IMR-90 (cell line): Measurements from ENCODE around the gene KLHL33. TPM values are rescaled to one million over a fixed set of nuclear protein-coding genes. Genes with fewer than 3 reads are reported as not detected.

ENCODE experiments used
- ATAC-seq: fragments of 200-7000 bp; cut with Tn5 transposase; 2 replicates; pipeline ENCODE4 v1.9.1; 2020; ENCODE audit warnings: low read depth, mild to moderate bottlenecking, moderate library complexity
- BruUV-seq: library from RNA; stranded (reverse); fragments of 400-500 nt; replicated peaks from 2 replicates; lab custom pipeline; 2021; lab: Mats Ljungman, UMichigan
- CTCF ChIA-PET: fragments of 300-600 bp; formaldehyde crosslinking; extraction: SDS; loops from one replicate; lab custom pipeline; 2021; ENCODE audit warnings: antibody characterized with exemption; lab: Yijun Ruan, JAX
- POLR2A ChIA-PET: fragments of 300-600 bp; sonication (Branson Sonifier 250); formaldehyde crosslinking; loops from one replicate; lab custom pipeline; 2022; ENCODE audit warnings: antibody characterized with exemption; ENCODE audit not compliant: unreplicated experiment; lab: Charles Lee
- DNase-seq: peaks from one replicate; pipeline ENCODE4 v3.0.0; 2013
- H2AFZ ChIP-seq: replicated peaks from 2 replicates; pipeline ENCODE3; 2013; ENCODE audit warnings: low read length, mild to moderate bottlenecking; ENCODE audit not compliant: poor library complexity
- H2AK5ac ChIP-seq: 2 replicates; pipeline ENCODE4 v1.6.1; 2013; ENCODE audit warnings: low read depth, low read length, inconsistent platforms
- H2AK9ac ChIP-seq: replicated peaks from 2 replicates; pipeline ENCODE3; 2013; ENCODE audit warnings: mild to moderate bottlenecking, low read depth, low read length, moderate library complexity; ENCODE audit not compliant: poor library complexity
- H2BK120ac ChIP-seq: 2 replicates; pipeline ENCODE4 v1.6.1; 2013; ENCODE audit warnings: low read depth, low read length, inconsistent platforms
- H2BK15ac ChIP-seq: 3 replicates; pipeline ENCODE4 v1.6.1; 2013; ENCODE audit warnings: low read depth, low read length, inconsistent platforms
- H2BK20ac ChIP-seq: 2 replicates; pipeline ENCODE4 v1.6.1; 2013; ENCODE audit warnings: low read depth, mild to moderate bottlenecking, inconsistent platforms, low read length, moderate library complexity
- H2BK5ac ChIP-seq: 2 replicates; pipeline ENCODE4 v1.6.1; 2013; ENCODE audit warnings: mild to moderate bottlenecking, low read depth, low read length, inconsistent platforms; ENCODE audit not compliant: poor library complexity, severe bottlenecking
- H3K14ac ChIP-seq: replicated peaks from 2 replicates; pipeline ENCODE4 v1.6.1; 2013; ENCODE audit warnings: low read depth, low read length, inconsistent platforms
- H3K18ac ChIP-seq: 2 replicates; pipeline ENCODE4 v1.6.1; 2013; ENCODE audit warnings: low read depth, low read length, control low read depth
- H3K23ac ChIP-seq: 2 replicates; pipeline ENCODE4 v1.6.1; 2013; ENCODE audit warnings: low read depth, low read length, inconsistent platforms
- H3K27ac ChIP-seq: 2 replicates; pipeline ENCODE4 v1.5.1; 2013; ENCODE audit warnings: mild to moderate bottlenecking, control low read depth, low read length; ENCODE audit not compliant: insufficient read depth
- H3K27me3 ChIP-seq: 2 replicates; pipeline ENCODE4 v1.6.1; 2013; ENCODE audit warnings: low read length; ENCODE audit not compliant: control insufficient read depth, insufficient read depth
- H3K36me3 ChIP-seq: 2 replicates; pipeline ENCODE4 v1.6.1; 2013; ENCODE audit warnings: low read length, mixed read lengths; ENCODE audit not compliant: control insufficient read depth, insufficient read depth
- H3K4ac ChIP-seq: 2 replicates; pipeline ENCODE4 v1.6.1; 2013; ENCODE audit warnings: low read depth, low read length, inconsistent platforms
- H3K4me1 ChIP-seq: 2 replicates; pipeline ENCODE4 v1.6.1; 2013; ENCODE audit warnings: low read length, mixed read lengths; ENCODE audit not compliant: control insufficient read depth, insufficient read depth
- H3K4me2 ChIP-seq: 2 replicates; pipeline ENCODE4 v1.6.1; 2013; ENCODE audit warnings: low read depth, mild to moderate bottlenecking, control low read depth, low read length, moderate library complexity
- H3K4me3 ChIP-seq: 2 replicates; pipeline ENCODE4 v1.5.1; 2013; ENCODE audit warnings: low read depth, mild to moderate bottlenecking, control low read depth, low read length, moderate library complexity; ENCODE audit not compliant: insufficient read depth
- H3K56ac ChIP-seq: 2 replicates; pipeline ENCODE4 v1.6.1; 2013; ENCODE audit warnings: low read length, inconsistent platforms; ENCODE audit not compliant: insufficient read depth; ENCODE audit errors: extremely low read depth
- H3K79me1 ChIP-seq, 2 experiments: 2 replicates each; pipeline ENCODE4 v1.6.1; 2013; ENCODE audit warnings: low read length in 2 of 2, inconsistent platforms in 1 of 2, low read depth in 1 of 2
- H3K9ac ChIP-seq: 2 replicates; pipeline ENCODE4 v1.6.1; 2013; ENCODE audit warnings: low read depth, low read length, control low read depth
- H3K9me1 ChIP-seq: 2 replicates; pipeline ENCODE4 v1.6.1; 2013; ENCODE audit warnings: low read length, inconsistent platforms; ENCODE audit not compliant: insufficient read depth
- H3K9me3 ChIP-seq: 2 replicates; pipeline ENCODE4 v1.6.1; 2013; ENCODE audit warnings: low read length; ENCODE audit not compliant: control insufficient read depth, insufficient read depth
- H4K20me1 ChIP-seq: 2 replicates; pipeline ENCODE4 v1.6.1; 2013; ENCODE audit warnings: low read length, inconsistent platforms; ENCODE audit not compliant: insufficient read depth
- H4K5ac ChIP-seq: 2 replicates; pipeline ENCODE4 v1.6.1; 2013; ENCODE audit warnings: mild to moderate bottlenecking, low read depth, low read length, control low read depth
- H4K8ac ChIP-seq, 2 experiments: 2 replicates each; pipeline ENCODE4 v1.6.1; 2013; ENCODE audit warnings: low read depth in 2 of 2, low read length in 2 of 2, control low read depth in 1 of 2, inconsistent platforms in 1 of 2
- H4K91ac ChIP-seq: 2 replicates; pipeline ENCODE4 v1.6.1; 2013; ENCODE audit warnings: low read depth, low read length, inconsistent platforms; ENCODE audit not compliant: insufficient read depth
- BHLHE40 ChIP-seq: fragments of 150-350 bp; IDR thresholded peaks from 2 replicates; pipeline ENCODE4 v1.6.1; 2016; ENCODE audit warnings: mild to moderate bottlenecking, low read depth, low read length
- CEBPB ChIP-seq: IDR thresholded peaks from 2 replicates; pipeline ENCODE4 v1.6.1; 2012; ENCODE audit warnings: low read depth, low read length, improper control_type of control experiment
- CHD1 ChIP-seq: IDR thresholded peaks from 2 replicates; pipeline ENCODE4 v1.6.1; 2012; ENCODE audit warnings: low read depth, low read length, improper control_type of control experiment
- CTCF ChIP-seq: conservative IDR thresholded peaks from 2 replicates; pipeline ENCODE4 v1.5.1; 2012; ENCODE audit warnings: mild to moderate bottlenecking, low read depth, low read length, improper control_type of control experiment
- ELK1 ChIP-seq: fragments of 150-350 bp; IDR thresholded peaks from 2 replicates; pipeline ENCODE4 v1.6.1; 2016; ENCODE audit warnings: low read depth, mild to moderate bottlenecking, low read length, moderate library complexity, borderline replicate concordance
- FOS ChIP-seq: fragments of 150-350 bp; IDR thresholded peaks from 2 replicates; pipeline ENCODE4 v1.6.1; 2016; ENCODE audit warnings: low read depth, low read length
- MAFK ChIP-seq: IDR thresholded peaks from 2 replicates; pipeline ENCODE4 v1.6.1; 2012; ENCODE audit warnings: low read depth, low read length, improper control_type of control experiment
- MAZ ChIP-seq: IDR thresholded peaks from 2 replicates; pipeline ENCODE4 v1.6.1; 2012; ENCODE audit warnings: low read depth, mild to moderate bottlenecking, low read length, improper control_type of control experiment, moderate library complexity, borderline replicate concordance
- MXI1 ChIP-seq: IDR thresholded peaks from 2 replicates; pipeline ENCODE4 v1.6.1; 2012; ENCODE audit warnings: low read depth, mild to moderate bottlenecking, low read length, moderate library complexity, borderline replicate concordance
- NFE2L2 ChIP-seq: fragments of 150-350 bp; IDR thresholded peaks from 2 replicates; pipeline ENCODE4 v1.6.1; 2016; ENCODE audit warnings: low read depth, mild to moderate bottlenecking, low read length
- POLR2A ChIP-seq: IDR thresholded peaks from 2 replicates; pipeline ENCODE4 v1.6.1; 2012; ENCODE audit warnings: mild to moderate bottlenecking, low read depth, low read length
- RAD21 ChIP-seq: IDR thresholded peaks from 2 replicates; pipeline ENCODE4 v1.6.1; 2012; ENCODE audit warnings: low read length, improper control_type of control experiment
- RCOR1 ChIP-seq: IDR thresholded peaks from 2 replicates; pipeline ENCODE4 v1.6.1; 2012; ENCODE audit warnings: mild to moderate bottlenecking, low read length, improper control_type of control experiment; ENCODE audit not compliant: insufficient replicate concordance
- RFX5 ChIP-seq: IDR thresholded peaks from 2 replicates; pipeline ENCODE4 v1.8.0; 2012; ENCODE audit warnings: low read depth, mild to moderate bottlenecking, low read length, moderate library complexity
- SMC3 ChIP-seq: fragments of 150-350 bp; IDR thresholded peaks from 2 replicates; pipeline ENCODE4 v1.6.1; 2016; ENCODE audit warnings: low read depth, mild to moderate bottlenecking, antibody characterized with exemption, low read length, moderate library complexity
- USF2 ChIP-seq: fragments of 150-350 bp; IDR thresholded peaks from 2 replicates; pipeline ENCODE4 v1.6.1; 2017; ENCODE audit warnings: mild to moderate bottlenecking, antibody characterized with exemption, low read length, low read depth
- WGBS, 2 experiments: methylation state at CpG; one replicate each; pipeline versions ENCODE4 v1.1.5 to v1.1.7; 2013; ENCODE audit warnings: missing lambda C conversion rate in 2 of 2; ENCODE audit not compliant: insufficient read length in 1 of 2; ENCODE audit errors: extremely low coverage in 2 of 2; 5-methylcytosine and 5-hydroxymethylcytosine counted together
- dilution Hi-C: fragments of 300-500 bp; cut with HindIII; formaldehyde crosslinking; loops from one replicate; pipeline ENCODE4 v1.14.3; 2018; ENCODE audit warnings: low sequenced_read_pairs; ENCODE audit not compliant: unreplicated experiment
- in situ Hi-C: fragments of 300-500 bp; cut with MboI; formaldehyde crosslinking; loops from 3 replicates; pipeline ENCODE4 v1.14.3; 2019; ENCODE audit warnings: low sequenced_read_pairs, inconsistent platforms, mixed read lengths
- intact Hi-C: fragments of 100-400 bp; cut with micrococcal nuclease; formaldehyde crosslinking; loops from 2 replicates; pipeline ENCODE4 v1.10.0; 2022
- polyA plus RNA-seq, 3 experiments: library from polyadenylated mRNA; depleted of rRNA; stranded (reverse); fragments of >200 nt; gene quantifications; 2 replicates each; pipeline ENCODE4 v1.2.3, GENCODE V29; 2012; ENCODE audit warnings: low replicate concordance in 1 of 3
- total RNA-seq: library from RNA; depleted of rRNA; stranded (reverse); fragments of >200 nt; gene quantifications from 2 replicates; pipeline ENCODE4 v1.2.3, GENCODE V29; 2012

The KLHL33 gene
- total and polyA plus RNA-seq, 2 of the 4 experiments (the other 2 are of a cell fraction), result under 0.01 to 0.03 TPM

GRCh38 chr14:20428010-20428365, 8.0 kb downstream of the KLHL33 start:
- no peaks in the 10 kb centered on the region for H3K9me1 ChIP-seq
- H2AK5ac ChIP-seq, result no peak overlapping the region; the same call in 1 of the 2 replicates
- no peak overlapping the region for H4K91ac ChIP-seq
- H3K4me1 ChIP-seq, result 0 out of 2 replicates have a peak, but pooled peaks cover 2% of the 10 kb centered on the region
- H2BK120ac ChIP-seq, result no peak overlapping the region
- TF ChIP-seq RFX5, result no peak
- no peak for TF ChIP-seq USF2
- no peak for TF ChIP-seq NFE2L2
- TF ChIP-seq CHD1, result no peak
- no peak for TF ChIP-seq BHLHE40
- TF ChIP-seq MAZ, result no peak
- no peak for TF ChIP-seq MAFK
- no peak for TF ChIP-seq CTCF
- no peak for TF ChIP-seq CEBPB
- no peak for TF ChIP-seq RCOR1
- no peak for TF ChIP-seq RAD21
- TF ChIP-seq POLR2A, result no peak
- TF ChIP-seq ELK1, result no peak
- no peak for TF ChIP-seq SMC3
- no peak for TF ChIP-seq MXI1
- TF ChIP-seq FOS, result no peak
- ChIA-PET CTCF (no interaction called here), POLR2A (no interaction called here)
- peaks cover 1% of the 10 kb centered on the region; the same call in 1 of the 2 replicates for H3K27me3 ChIP-seq
- no CpG with 5 or more reads among the region's 5 CpGs for WGBS, 2 experiments
- intact Hi-C loops (no loop called here), dilution Hi-C loops (no loop called here), in situ Hi-C loops (no loop called here)
- no peak overlapping the region for H3K4ac ChIP-seq
- H3K14ac ChIP-seq, result no peak overlapping the region
- peak overlapping the region; percentile 60 for H2AFZ ChIP-seq
- H3K27ac ChIP-seq, result no peak overlapping the region
- H2BK20ac ChIP-seq, result no peak overlapping the region
- H3K9ac ChIP-seq, result no peak overlapping the region
- H3K4me3 ChIP-seq, result no peak overlapping the region
- H3K9me3 ChIP-seq, result no peaks in the 10 kb centered on the region
- H2BK15ac ChIP-seq, result no peak overlapping the region
- no peak overlapping the region for H4K8ac ChIP-seq
- H2AK9ac ChIP-seq, result no peak overlapping the region
- H3K18ac ChIP-seq, result no peak overlapping the region
- BruUV-seq, result no TSS peak
- H3K56ac ChIP-seq, result no peak overlapping the region
- no peaks in the 10 kb centered on the region for H3K36me3 ChIP-seq
- no peak overlapping the region for H2BK5ac ChIP-seq
- no peak overlapping the region for H3K4me2 ChIP-seq
- no peak overlapping the region for H3K23ac ChIP-seq
- DNase-seq (no peak), ATAC-seq (no peak)
- H3K79me1 ChIP-seq, result no peaks in the 10 kb centered on the region
- no peak overlapping the region for H4K5ac ChIP-seq
- no peaks in the 10 kb centered on the region for H4K20me1 ChIP-seq
